ENCODE measurements around the gene GARIN5A.

DNA sequence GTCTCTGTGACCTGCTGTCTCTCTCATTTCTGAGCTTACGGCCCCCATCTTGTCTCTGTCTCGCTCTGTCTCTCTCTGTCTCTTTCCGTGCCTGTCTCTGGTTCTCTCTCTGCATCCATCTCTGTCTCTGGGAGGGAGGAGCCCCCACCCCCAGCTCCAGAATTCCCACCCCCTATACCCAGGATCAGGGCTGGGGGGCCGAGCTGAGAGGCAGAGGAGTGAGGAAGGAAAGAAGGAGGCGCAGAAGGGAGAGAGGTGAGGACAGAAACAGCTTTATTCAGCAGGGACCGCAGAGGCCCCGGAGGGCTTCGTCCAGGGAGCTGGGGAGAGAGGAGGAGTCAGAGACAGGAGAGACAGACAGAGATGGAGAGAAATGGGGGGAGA, 20.4 kb upstream of the GARIN5A start:
- TF ChIP-seq POLR2AphosphoS5 (IDR thresholded peaks at IDR 0.05; ENCODE audit: control insufficient read depth, insufficient read depth, low read depth, low read length) (no peak), ZNF121 (CRISPR knock-in tag; conservative IDR thresholded peaks at IDR 0.05) (no peak), XRCC5 (IDR thresholded peaks at IDR 0.05; ENCODE audit: low read depth, low read length) (no peak), POLR2A (conservative IDR thresholded peaks at IDR 0.05) (no peak), CTCF (IDR thresholded peaks at IDR 0.05 in 2 of 3, conservative IDR thresholded peaks at IDR 0.05 in 1 of 3; ENCODE audit: insufficient read depth in 2 of 3, low read depth in 1 of 3, low read length in 3 of 3) (no peak), ETV6 (IDR thresholded peaks at IDR 0.05; ENCODE audit: borderline replicate concordance in 1 of 2, low read depth in 2 of 2, low read length in 1 of 2) (no peak), ETV6 (CRISPR knock-in tag; IDR thresholded peaks at IDR 0.05; ENCODE audit: borderline replicate concordance) (no peak), ZBTB1 (CRISPR knock-in tag; IDR thresholded peaks at IDR 0.05; ENCODE audit: borderline replicate concordance, low read depth) (no peak)
- TF ChIP-seq, protein P1, sequence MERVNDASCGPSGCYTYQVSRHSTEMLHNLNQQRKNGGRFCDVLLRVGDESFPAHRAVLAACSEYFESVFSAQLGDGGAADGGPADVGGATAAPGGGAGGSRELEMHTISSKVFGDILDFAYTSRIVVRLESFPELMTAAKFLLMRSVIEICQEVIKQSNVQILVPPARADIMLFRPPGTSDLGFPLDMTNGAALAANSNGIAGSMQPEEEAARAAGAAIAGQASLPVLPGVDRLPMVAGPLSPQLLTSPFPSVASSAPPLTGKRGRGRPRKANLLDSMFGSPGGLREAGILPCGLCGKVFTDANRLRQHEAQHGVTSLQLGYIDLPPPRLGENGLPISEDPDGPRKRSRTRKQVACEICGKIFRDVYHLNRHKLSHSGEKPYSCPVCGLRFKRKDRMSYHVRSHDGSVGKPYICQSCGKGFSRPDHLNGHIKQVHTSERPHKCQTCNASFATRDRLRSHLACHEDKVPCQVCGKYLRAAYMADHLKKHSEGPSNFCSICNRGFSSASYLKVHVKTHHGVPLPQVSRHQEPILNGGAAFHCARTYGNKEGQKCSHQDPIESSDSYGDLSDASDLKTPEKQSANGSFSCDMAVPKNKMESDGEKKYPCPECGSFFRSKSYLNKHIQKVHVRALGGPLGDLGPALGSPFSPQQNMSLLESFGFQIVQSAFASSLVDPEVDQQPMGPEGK (CRISPR knock-in tag; IDR thresholded peaks at IDR 0.05; ENCODE audit: borderline replicate concordance): no peak
- TF ChIP-seq, protein P2, sequence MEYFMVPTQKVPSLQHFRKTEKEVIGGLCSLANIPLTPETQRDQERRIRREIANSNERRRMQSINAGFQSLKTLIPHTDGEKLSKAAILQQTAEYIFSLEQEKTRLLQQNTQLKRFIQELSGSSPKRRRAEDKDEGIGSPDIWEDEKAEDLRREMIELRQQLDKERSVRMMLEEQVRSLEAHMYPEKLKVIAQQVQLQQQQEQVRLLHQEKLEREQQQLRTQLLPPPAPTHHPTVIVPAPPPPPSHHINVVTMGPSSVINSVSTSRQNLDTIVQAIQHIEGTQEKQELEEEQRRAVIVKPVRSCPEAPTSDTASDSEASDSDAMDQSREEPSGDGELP (CRISPR knock-in tag; IDR thresholded peaks at IDR 0.05; ENCODE audit: borderline replicate concordance): no peak
